Fibroblast of the aortic adventitia (primary cell): ENCODE measurements around the gene DYNC1I2. TPM values are rescaled to one million over a fixed set of nuclear protein-coding genes. Genes with fewer than 3 reads are reported as not detected.

ENCODE experiments used
- DNase-seq: peaks from one replicate; pipeline ENCODE4 v3.0.0-alpha.2; 2010; ENCODE audit warnings: low read depth
- H3K4me3 ChIP-seq: 2 replicates; pipeline ENCODE4 v1.5.1; 2011; ENCODE audit warnings: low read depth, mild to moderate bottlenecking, control low read depth, low read length, moderate library complexity
- total RNA-seq: library from RNA; depleted of rRNA; stranded (reverse); fragments of >200 nt; gene quantifications from 2 replicates; pipeline ENCODE4 v1.2.3, GENCODE V29; 2012; ENCODE audit warnings: low replicate concordance
- TF ChIP-seq, protein P1 (sequence below): IDR thresholded peaks from 2 replicates; pipeline ENCODE4 v1.5.1; 2011; ENCODE audit warnings: mild to moderate bottlenecking, low read length, control low read depth, inconsistent platforms; ENCODE audit not compliant: insufficient read depth

The DYNC1I2 gene
- total RNA-seq, 1 donor: 112 TPM

DNA sequence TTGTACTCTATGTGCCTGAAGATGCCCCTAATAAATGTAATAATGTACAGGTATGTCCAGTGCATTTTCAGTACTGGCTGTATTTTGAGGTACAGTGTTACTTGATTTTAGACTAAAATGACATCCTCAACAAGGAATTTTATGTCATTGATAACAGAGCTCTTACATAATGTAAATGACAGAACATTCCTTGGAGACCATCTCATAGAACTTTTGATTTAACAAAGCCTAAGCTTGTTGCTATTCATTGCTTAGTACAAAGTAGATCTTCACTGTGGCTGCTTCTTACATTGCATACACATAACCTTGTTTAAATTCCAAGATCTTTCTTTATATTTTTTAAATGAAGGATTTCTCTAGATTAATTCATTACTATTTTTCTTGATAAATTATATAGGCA, 24.1 kb downstream of the DYNC1I2 start:
- peak; percentile 47 for DNase-seq
- H3K4me3 ChIP-seq: no peak overlapping the region
- TF ChIP-seq, protein P1, sequence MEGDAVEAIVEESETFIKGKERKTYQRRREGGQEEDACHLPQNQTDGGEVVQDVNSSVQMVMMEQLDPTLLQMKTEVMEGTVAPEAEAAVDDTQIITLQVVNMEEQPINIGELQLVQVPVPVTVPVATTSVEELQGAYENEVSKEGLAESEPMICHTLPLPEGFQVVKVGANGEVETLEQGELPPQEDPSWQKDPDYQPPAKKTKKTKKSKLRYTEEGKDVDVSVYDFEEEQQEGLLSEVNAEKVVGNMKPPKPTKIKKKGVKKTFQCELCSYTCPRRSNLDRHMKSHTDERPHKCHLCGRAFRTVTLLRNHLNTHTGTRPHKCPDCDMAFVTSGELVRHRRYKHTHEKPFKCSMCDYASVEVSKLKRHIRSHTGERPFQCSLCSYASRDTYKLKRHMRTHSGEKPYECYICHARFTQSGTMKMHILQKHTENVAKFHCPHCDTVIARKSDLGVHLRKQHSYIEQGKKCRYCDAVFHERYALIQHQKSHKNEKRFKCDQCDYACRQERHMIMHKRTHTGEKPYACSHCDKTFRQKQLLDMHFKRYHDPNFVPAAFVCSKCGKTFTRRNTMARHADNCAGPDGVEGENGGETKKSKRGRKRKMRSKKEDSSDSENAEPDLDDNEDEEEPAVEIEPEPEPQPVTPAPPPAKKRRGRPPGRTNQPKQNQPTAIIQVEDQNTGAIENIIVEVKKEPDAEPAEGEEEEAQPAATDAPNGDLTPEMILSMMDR: no peak

DNA sequence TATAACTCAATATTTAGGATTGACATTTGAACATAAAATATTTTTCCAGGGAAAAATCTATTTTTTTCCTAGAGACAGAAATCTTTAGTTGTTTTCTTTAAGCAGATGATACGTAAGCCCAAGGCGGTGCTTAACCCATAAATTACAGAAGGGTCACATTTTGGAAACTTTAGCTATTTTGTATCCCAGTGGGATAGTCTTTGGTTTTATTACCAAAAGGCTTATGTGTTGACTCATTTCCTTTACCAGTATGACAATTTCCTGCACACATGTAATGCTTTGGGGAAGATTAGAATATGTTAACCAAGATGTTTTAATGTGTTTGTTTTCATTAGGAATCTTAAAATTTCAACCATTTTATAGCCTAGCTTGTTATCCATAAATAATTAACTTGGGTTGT, 24.8 kb downstream of the DYNC1I2 start:
- TF ChIP-seq, protein P1: no peak
- H3K4me3 ChIP-seq: no peak overlapping the region
- peak; percentile 91 for DNase-seq

DNA sequence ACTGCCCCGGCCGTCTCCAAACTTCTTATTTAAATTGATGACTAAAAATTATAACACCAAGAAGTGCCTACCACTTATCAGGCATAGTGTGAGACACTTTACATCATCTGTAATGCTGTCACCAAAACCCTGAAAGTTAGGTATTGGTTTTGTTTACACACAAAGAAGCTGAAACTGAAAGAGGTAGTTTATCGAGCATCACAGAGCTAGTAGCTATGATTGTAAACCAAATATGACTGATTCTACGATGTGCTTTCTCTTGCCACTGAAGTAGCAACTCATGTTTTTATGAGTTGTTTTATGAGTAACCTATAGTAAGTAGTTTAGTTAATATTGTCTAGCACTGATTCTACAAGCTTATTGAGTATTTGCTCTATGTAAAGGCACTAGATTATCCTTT, 31.5 kb downstream of the DYNC1I2 start:
- no peak overlapping the region for H3K4me3 ChIP-seq
- TF ChIP-seq, protein P1: no peak
- no peak for DNase-seq

DNA sequence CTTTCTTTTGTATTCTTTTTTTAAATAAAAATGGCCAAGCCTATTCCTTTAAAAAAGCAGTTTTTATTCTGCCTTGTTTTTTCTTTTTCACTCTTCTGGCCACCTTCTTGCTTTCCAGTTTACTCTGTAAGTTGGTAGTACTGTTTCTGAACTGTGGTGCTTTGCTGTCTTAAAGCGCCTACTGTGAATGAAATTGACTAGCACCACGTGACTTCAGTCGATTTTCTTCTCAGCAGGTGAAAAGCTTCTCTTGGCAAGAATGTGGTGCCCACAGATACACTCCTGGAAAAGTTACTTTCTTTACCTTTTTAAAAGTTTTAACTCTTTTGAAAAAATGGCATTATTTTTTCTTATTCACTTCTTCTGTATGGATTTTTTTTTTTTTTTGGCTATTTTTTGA, 32.4 kb downstream of the DYNC1I2 start:
- no peak for DNase-seq
- TF ChIP-seq, protein P1: no peak
- no peak overlapping the region for H3K4me3 ChIP-seq

DNA sequence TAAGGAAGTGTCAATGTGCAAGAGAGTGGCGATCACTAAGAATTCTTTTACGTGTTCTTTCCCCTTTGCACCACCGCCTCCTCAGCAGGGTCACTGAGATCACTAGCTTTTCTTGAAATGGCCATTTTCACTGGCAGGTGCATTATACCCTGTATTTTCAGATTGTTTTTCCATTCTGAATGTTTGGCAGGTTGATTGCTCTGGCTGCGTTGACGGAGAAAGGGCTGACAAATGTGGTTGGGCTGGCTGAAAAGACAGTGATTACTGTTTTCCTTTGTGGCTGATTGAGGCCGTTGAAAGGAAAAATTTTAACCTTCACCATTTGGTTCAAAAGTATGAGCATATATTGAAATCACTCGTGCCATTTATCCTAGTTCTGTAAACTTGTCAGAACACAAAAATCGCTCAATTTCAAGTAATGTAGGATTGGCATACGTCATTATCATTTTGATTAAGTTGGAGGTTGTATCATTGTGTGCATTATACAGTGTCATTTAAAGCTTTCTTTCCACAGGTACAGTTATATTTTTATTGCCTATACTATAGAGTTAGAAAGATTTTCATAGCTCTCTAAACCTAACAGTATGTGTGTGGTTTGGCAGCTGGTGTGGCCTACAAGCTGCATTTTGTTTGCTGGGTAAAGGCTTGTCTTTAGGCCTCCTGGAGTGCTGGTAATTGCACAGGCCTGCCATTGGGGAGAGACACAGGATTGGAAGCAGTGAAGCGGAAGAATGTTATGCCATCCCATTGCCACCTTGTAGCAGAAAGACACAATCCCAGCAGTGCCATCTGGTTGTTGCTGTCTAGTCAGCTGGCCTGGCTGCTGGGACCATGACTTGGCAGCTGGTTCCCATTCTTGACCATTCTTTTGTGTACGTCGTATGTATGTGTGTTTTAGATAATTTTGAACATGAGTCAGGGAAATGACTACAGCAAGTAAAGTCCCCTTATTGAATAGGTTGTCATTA, 36.7 kb downstream of the DYNC1I2 start:
- no peak overlapping the region for H3K4me3 ChIP-seq
- TF ChIP-seq, protein P1: peak; percentile 14
- peak; percentile 58 for DNase-seq

DNA sequence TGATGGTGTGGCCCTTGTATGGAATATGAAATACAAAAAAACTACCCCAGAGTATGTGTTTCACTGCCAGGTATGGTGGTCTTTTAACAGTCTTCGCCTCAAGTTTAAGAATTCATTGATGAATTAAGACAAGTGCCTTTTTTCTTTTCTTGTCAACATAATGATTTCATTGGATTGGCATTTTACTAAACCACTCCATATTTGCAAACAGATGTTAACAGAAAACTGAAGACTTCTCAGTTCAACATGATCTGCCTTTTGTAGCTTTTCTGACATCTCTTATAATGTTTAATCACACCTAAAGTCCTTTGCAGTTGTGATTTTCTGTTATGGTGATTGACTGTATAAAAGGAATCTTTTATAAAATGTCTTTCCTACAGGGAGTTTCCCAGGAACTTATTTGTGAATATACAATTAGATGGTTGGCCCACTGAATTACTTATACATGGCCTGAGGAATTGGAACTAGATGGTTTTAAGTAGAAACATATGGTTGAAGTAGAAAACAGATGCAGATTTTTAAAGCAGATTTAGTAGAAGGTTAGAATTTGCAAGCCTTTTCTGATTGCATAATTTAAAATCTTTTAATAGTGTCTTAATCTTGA, 39.7 kb downstream of the DYNC1I2 start:
- TF ChIP-seq, protein P1: no peak
- DNase-seq: no peak

More for the DNA sequence above, 39.7 kb downstream of the DYNC1I2 start:
- no peak overlapping the region for H3K4me3 ChIP-seq
